Neural progenitor cell (in vitro differentiated cells): Measurements from ENCODE around the gene SPATA3. TPM values are rescaled to one million over a fixed set of nuclear protein-coding genes. Genes with fewer than 3 reads are reported as not detected.
A peak's percentile ranks its signal among the peaks of the same experiment; 100 is the strongest.

Experiments
- DNase-seq: peaks from one replicate; pipeline ENCODE4 v3.0.0-alpha.2; 2016; ENCODE audit warnings: low spot score
- H2AFZ ChIP-seq: fragments of 200-600 bp; sonication (generic); replicated peaks from 2 replicates; pipeline ENCODE4 v1.6.1; 2016; ENCODE audit warnings: antibody characterized with exemption
- H3F3A ChIP-seq: fragments of 200-600 bp; sonication (generic); 2 replicates; pipeline ENCODE4 v1.6.1; 2016; ENCODE audit warnings: antibody characterized with exemption, low read depth
- H3K27ac ChIP-seq: fragments of 200-600 bp; sonication (generic); 2 replicates; pipeline ENCODE4 v1.5.1; 2016; ENCODE audit warnings: mild to moderate bottlenecking
- H3K27me3 ChIP-seq: fragments of 200-600 bp; sonication (generic); 2 replicates; pipeline ENCODE4 v1.6.1; 2016; ENCODE audit warnings: mild to moderate bottlenecking, moderate library complexity
- H3K36me3 ChIP-seq: fragments of 200-600 bp; sonication (generic); 2 replicates; pipeline ENCODE4 v1.5.1; 2016
- H3K4me1 ChIP-seq: fragments of 200-600 bp; sonication (generic); 2 replicates; pipeline ENCODE4 v1.6.1; 2016; ENCODE audit warnings: mixed run types
- H3K4me2 ChIP-seq: fragments of 200-600 bp; sonication (generic); 2 replicates; pipeline ENCODE4 v1.6.1; 2016
- H3K4me3 ChIP-seq: fragments of 200-600 bp; sonication (generic); 2 replicates; pipeline ENCODE4 v1.5.1; 2016
- H3K79me2 ChIP-seq: fragments of 200-600 bp; sonication (generic); 2 replicates; pipeline ENCODE4 v1.6.1; 2016; ENCODE audit warnings: low read depth
- H3K9ac ChIP-seq: fragments of 200-600 bp; sonication (generic); 2 replicates; pipeline ENCODE4 v1.6.1; 2016
- H3K9me3 ChIP-seq: fragments of 200-600 bp; sonication (generic); 2 replicates; pipeline ENCODE4 v1.5.1; 2016; ENCODE audit warnings: low read depth
- H4K20me1 ChIP-seq: fragments of 200-600 bp; sonication (generic); 2 replicates; pipeline ENCODE4 v1.6.1; 2016; ENCODE audit warnings: low read depth
- H3K27ac Mint-ChIP-seq: 3 replicates; pipeline ENCODE4 v1.8.0; 2021; ENCODE audit warnings: mixed read lengths
- H3K27me3 Mint-ChIP-seq: 2 replicates; pipeline ENCODE4 v1.8.0; 2022; ENCODE audit warnings: low read depth, mild to moderate bottlenecking, inconsistent platforms, moderate library complexity, mixed read lengths; ENCODE audit not compliant: insufficient read depth
- H3K36me3 Mint-ChIP-seq: 3 replicates; pipeline ENCODE4 v1.8.0; 2021; ENCODE audit warnings: mixed read lengths
- H3K4me1 Mint-ChIP-seq: 3 replicates; pipeline ENCODE4 v1.8.0; 2021; ENCODE audit warnings: mixed read lengths
- H3K4me3 Mint-ChIP-seq: 3 replicates; pipeline ENCODE4 v1.8.0; 2021; ENCODE audit warnings: mild to moderate bottlenecking, moderate library complexity, mixed read lengths
- H3K9me3 Mint-ChIP-seq: 3 replicates; pipeline ENCODE4 v1.8.0; 2020; ENCODE audit warnings: mixed read lengths
- EZH2 ChIP-seq: fragments of 200-600 bp; sonication (generic); IDR thresholded peaks from 2 replicates; pipeline ENCODE4 v1.6.1; 2017; ENCODE audit warnings: antibody characterized with exemption, mild to moderate bottlenecking, moderate library complexity
- EZH2phosphoT487 ChIP-seq: fragments of 200-600 bp; sonication (generic); IDR thresholded peaks from 2 replicates; pipeline ENCODE4 v1.6.1; 2017; ENCODE audit warnings: antibody characterized with exemption
- total RNA-seq: library from RNA; depleted of rRNA; stranded (reverse); fragments of >200 nt; gene quantifications from 2 replicates; pipeline ENCODE4 v1.2.3, GENCODE V29; 2015; ENCODE audit warnings: low replicate concordance
- TF ChIP-seq, protein P1 (sequence below): fragments of 200-600 bp; sonication (generic); IDR thresholded peaks from 2 replicates; pipeline ENCODE4 v1.5.1; 2017; ENCODE audit warnings: antibody characterized with exemption, mild to moderate bottlenecking

Gene SPATA3
- total RNA-seq, 1 donor from 2014 or later, result not detected

DNA sequence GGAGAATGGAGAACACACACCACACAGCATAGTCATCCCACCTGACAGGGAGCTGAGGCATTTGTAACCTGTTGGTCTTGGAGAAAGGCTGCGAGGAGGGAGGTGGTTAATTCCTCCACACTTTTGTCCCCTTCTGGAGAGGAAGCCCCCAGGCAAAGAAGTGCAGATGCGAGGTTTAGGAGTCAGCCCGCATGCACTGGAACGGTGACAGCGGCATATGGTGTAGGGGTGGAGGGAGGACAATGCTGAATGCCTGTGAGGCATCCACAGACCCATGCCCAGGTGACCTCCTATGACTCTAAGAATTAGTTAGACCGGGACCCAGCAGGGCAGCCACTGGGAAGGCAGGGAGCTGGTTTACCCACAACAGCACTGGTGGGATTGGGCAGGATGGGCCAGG, 12.2 kb downstream of the SPATA3 start:
- H3K36me3 Mint-ChIP-seq, result peaks cover 8% of the 10 kb centered on the region
- Histone ChIP-seq H3K4me2 (no peak overlapping the region), H2AFZ (no peak overlapping the region), H3F3A (no peaks in the 10 kb centered on the region), H3K9me3 (no peaks in the 10 kb centered on the region), H4K20me1 (no peaks in the 10 kb centered on the region), H3K27ac (no peak overlapping the region), H3K27me3 (no peaks in the 10 kb centered on the region), H3K36me3 (no peaks in the 10 kb centered on the region), H3K4me1 (peaks cover 3% of the 10 kb centered on the region), H3K9ac (no peak overlapping the region), H3K4me3 (no peak overlapping the region), H3K79me2 (no peaks in the 10 kb centered on the region)
- no peak for DNase-seq
- peaks cover 17% of the 10 kb centered on the region for H3K9me3 Mint-ChIP-seq
- no peak overlapping the region for H3K4me3 Mint-ChIP-seq
- peaks cover 35% of the 10 kb centered on the region for H3K4me1 Mint-ChIP-seq
- peaks cover 21% of the 10 kb centered on the region for H3K27me3 Mint-ChIP-seq
- TF ChIP-seq EZH2phosphoT487 (no peak), EZH2 (no peak)
- TF ChIP-seq, protein P1, sequence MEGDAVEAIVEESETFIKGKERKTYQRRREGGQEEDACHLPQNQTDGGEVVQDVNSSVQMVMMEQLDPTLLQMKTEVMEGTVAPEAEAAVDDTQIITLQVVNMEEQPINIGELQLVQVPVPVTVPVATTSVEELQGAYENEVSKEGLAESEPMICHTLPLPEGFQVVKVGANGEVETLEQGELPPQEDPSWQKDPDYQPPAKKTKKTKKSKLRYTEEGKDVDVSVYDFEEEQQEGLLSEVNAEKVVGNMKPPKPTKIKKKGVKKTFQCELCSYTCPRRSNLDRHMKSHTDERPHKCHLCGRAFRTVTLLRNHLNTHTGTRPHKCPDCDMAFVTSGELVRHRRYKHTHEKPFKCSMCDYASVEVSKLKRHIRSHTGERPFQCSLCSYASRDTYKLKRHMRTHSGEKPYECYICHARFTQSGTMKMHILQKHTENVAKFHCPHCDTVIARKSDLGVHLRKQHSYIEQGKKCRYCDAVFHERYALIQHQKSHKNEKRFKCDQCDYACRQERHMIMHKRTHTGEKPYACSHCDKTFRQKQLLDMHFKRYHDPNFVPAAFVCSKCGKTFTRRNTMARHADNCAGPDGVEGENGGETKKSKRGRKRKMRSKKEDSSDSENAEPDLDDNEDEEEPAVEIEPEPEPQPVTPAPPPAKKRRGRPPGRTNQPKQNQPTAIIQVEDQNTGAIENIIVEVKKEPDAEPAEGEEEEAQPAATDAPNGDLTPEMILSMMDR, result no peak
- H3K27ac Mint-ChIP-seq, result peak overlapping the region; percentile 16

DNA sequence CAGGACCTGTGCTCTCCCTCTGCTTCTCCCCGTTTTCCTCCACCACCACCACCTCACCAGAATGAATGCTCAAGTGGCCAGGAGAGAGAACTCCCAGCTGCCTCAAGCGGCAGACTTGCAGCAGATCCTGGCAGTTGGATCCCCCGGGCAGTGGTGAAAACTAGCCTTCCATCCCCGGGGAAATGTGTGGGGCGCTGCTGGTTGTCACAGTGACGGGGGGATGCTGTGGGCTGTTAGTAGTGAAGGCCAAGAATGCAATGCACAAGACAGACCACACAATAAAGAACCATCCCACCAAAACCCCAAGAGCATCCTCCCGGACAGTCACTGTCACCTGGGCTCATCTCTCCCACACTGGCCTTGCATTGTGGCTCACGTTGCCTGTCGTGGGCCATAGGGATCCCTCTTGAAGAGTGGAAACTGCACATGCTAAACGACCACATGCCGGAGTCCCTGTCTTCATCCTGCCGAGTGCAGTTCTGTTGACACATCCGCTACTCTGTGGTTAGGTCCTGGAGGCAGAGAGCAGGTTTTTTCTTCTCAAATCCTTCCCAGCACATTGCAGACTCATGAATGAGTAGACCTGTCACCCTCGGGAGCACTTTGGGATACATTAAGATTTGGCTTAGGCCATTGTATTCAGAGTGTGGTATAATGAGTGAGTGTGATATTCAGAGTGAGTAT, 13.5 kb downstream of the SPATA3 start:
- H3K79me2 ChIP-seq, result no peaks in the 10 kb centered on the region
- H3K9me3 ChIP-seq, result no peaks in the 10 kb centered on the region
- no peak for DNase-seq
- H3K27ac ChIP-seq, result no peak overlapping the region
- H3K4me3 Mint-ChIP-seq, result no peak overlapping the region
- H3K36me3 Mint-ChIP-seq, result peaks cover 8% of the 10 kb centered on the region
- H3K27me3 ChIP-seq, result no peaks in the 10 kb centered on the region
- peaks cover 3% of the 10 kb centered on the region for H3K4me1 ChIP-seq
- peaks cover 35% of the 10 kb centered on the region for H3K4me1 Mint-ChIP-seq
- H3F3A ChIP-seq, result no peaks in the 10 kb centered on the region
- H3K27me3 Mint-ChIP-seq, result peaks cover 20% of the 10 kb centered on the region
- H3K36me3 ChIP-seq, result no peaks in the 10 kb centered on the region
- no peak overlapping the region for H3K9ac ChIP-seq
- no peaks in the 10 kb centered on the region for H4K20me1 ChIP-seq
- peak overlapping the region; percentile 33 for H3K27ac Mint-ChIP-seq
- no peak overlapping the region for H3K4me3 ChIP-seq
- H3K4me2 ChIP-seq, result no peak overlapping the region
- TF ChIP-seq EZH2, result no peak
- no peak for TF ChIP-seq EZH2phosphoT487
- TF ChIP-seq, protein P1, result no peak
- peaks cover 13% of the 10 kb centered on the region for H3K9me3 Mint-ChIP-seq
- no peak overlapping the region for H2AFZ ChIP-seq

DNA sequence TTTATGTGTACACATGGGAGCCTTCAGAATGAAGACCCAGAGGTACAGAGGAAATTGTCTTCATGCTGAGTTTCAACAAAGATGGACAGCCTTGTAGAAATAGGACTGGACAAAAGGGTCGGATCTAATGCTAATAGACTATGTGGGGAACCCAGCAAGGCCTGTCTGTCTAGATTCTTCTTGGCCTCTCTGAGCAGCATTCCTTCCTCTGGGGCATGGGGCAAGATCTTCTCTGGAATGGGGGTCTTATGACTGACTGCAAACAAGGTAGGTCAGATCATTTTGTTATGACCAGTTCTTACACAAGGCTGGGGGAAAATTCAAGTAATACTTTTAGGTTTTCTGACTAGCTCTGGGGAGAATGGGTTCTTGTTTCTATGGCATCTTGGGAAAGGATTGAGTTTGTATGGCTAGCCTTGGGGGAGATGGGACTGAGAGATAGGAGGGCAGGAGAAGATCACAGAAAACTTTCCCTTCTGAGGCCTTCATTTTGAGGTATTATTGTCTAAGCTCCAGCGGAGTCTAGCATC, 14.3 kb downstream of the SPATA3 start:
- H3K27me3 Mint-ChIP-seq, result peaks cover 15% of the 10 kb centered on the region
- no peaks in the 10 kb centered on the region for H3F3A ChIP-seq
- no peak overlapping the region for H3K4me2 ChIP-seq
- TF ChIP-seq EZH2 (no peak), EZH2phosphoT487 (no peak)
- TF ChIP-seq, protein P1, result no peak
- H3K27ac ChIP-seq, result no peak overlapping the region
- H3K36me3 ChIP-seq, result no peaks in the 10 kb centered on the region
- H3K27me3 ChIP-seq, result no peaks in the 10 kb centered on the region
- H4K20me1 ChIP-seq, result no peaks in the 10 kb centered on the region
- no peaks in the 10 kb centered on the region for H3K9me3 ChIP-seq
- H3K4me3 ChIP-seq, result no peak overlapping the region
- no peak for DNase-seq
- H3K36me3 Mint-ChIP-seq, result peaks cover 4% of the 10 kb centered on the region
- peaks cover 5% of the 10 kb centered on the region for H3K9me3 Mint-ChIP-seq
- no peak overlapping the region for H3K27ac Mint-ChIP-seq
- H3K79me2 ChIP-seq, result no peaks in the 10 kb centered on the region
- H3K4me3 Mint-ChIP-seq, result no peak overlapping the region
- no peak overlapping the region for H2AFZ ChIP-seq
- H3K4me1 ChIP-seq, result peaks cover 3% of the 10 kb centered on the region
- peaks cover 37% of the 10 kb centered on the region for H3K4me1 Mint-ChIP-seq
- H3K9ac ChIP-seq, result no peak overlapping the region
